ENCODE measurements around the gene ATP5IF1. TPM values are rescaled to one million over a fixed set of nuclear protein-coding genes. Genes with fewer than 3 reads are reported as not detected.

The ATP5IF1 gene
- total and polyA plus RNA-seq, 2 donors (not counting 1 experiment from before 2014, with no cell fraction given), result 146 to 269 TPM

- peaks cover 24% of the 10 kb centered on the region for H3K36me3 ChIP-seq (ENCODE audit: control insufficient read depth, insufficient read depth, low read length)
- TF ChIP-seq EZH2 (IDR thresholded peaks at IDR 0.05; ENCODE audit: low read length, missing control alignments), result no peak
- TF ChIP-seq CTCF (conservative IDR thresholded peaks at IDR 0.05 in 1 of 2, IDR thresholded peaks at IDR 0.05 in 1 of 2; ENCODE audit: low read depth in 1 of 2, low read length in 2 of 2), result no peak
- no peak for DNase-seq (ENCODE audit: low read depth in 2 of 2)
- no peaks in the 10 kb centered on the region for H3K4me1 ChIP-seq (ENCODE audit: control insufficient read depth, extremely low read depth, insufficient read depth, low read length)
- no peaks in the 10 kb centered on the region for H3K9me3 ChIP-seq (ENCODE audit: control insufficient read depth, insufficient read depth, low read depth, low read length)
- no peak overlapping the region for H3K4me2 ChIP-seq (ENCODE audit: extremely low read depth, insufficient read depth, low read length)
- no peaks in the 10 kb centered on the region for H3K27me3 ChIP-seq (ENCODE audit: control insufficient read depth, insufficient read depth, low read length)
- no peak overlapping the region for H2AFZ ChIP-seq (ENCODE audit: low read length)
- H3K9ac ChIP-seq (ENCODE audit: insufficient read depth, low read length), result no peak overlapping the region
- no peaks in the 10 kb centered on the region for H3K79me2 ChIP-seq (ENCODE audit: control insufficient read depth, insufficient read depth, low read length)
- H4K20me1 ChIP-seq (ENCODE audit: control insufficient read depth, extremely low read depth, insufficient read depth, low read length), result no peaks in the 10 kb centered on the region
- no peak overlapping the region for H3K27ac ChIP-seq (ENCODE audit: insufficient read depth, low read length)
- H3K4me3 ChIP-seq (replicated peaks in 1 of 4; ENCODE audit: control extremely low read depth in 1 of 4, insufficient read depth in 1 of 4, low read depth in 3 of 4, low read length in 4 of 4), result no peak overlapping the region
Measured at GRCh38 chr1:28280977-28281381, 45.1 kb downstream of the ATP5IF1 start.

- H3K79me2 ChIP-seq (ENCODE audit: control insufficient read depth, insufficient read depth, low read length), result no peaks in the 10 kb centered on the region
- no peak for TF ChIP-seq EZH2 (IDR thresholded peaks at IDR 0.05; ENCODE audit: low read length, missing control alignments)
- no peak for TF ChIP-seq CTCF (conservative IDR thresholded peaks at IDR 0.05 in 1 of 2, IDR thresholded peaks at IDR 0.05 in 1 of 2; ENCODE audit: low read depth in 1 of 2, low read length in 2 of 2)
- H3K4me2 ChIP-seq (ENCODE audit: extremely low read depth, insufficient read depth, low read length), result no peak overlapping the region
Measured at GRCh38 chr1:28281608-28282425, 45.9 kb downstream of the ATP5IF1 start.

GRCh38 chr1:28282426-28283407 is 46.8 kb downstream of the ATP5IF1 start:
- Histone ChIP-seq H3K9ac (ENCODE audit: insufficient read depth, low read length) (no peak overlapping the region), H3K79me2 (ENCODE audit: control insufficient read depth, insufficient read depth, low read length) (no peaks in the 10 kb centered on the region), H2AFZ (ENCODE audit: low read length) (no peak overlapping the region), H3K4me3 (replicated peaks in 1 of 4; ENCODE audit: control extremely low read depth in 1 of 4, insufficient read depth in 1 of 4, low read depth in 3 of 4, low read length in 4 of 4) (no peak overlapping the region), H3K9me3 (ENCODE audit: control insufficient read depth, insufficient read depth, low read depth, low read length) (no peaks in the 10 kb centered on the region), H3K4me1 (ENCODE audit: control insufficient read depth, extremely low read depth, insufficient read depth, low read length) (no peaks in the 10 kb centered on the region), H3K27me3 (ENCODE audit: control insufficient read depth, insufficient read depth, low read length) (no peaks in the 10 kb centered on the region), H3K27ac (ENCODE audit: insufficient read depth, low read length) (no peak overlapping the region), H3K36me3 (ENCODE audit: control insufficient read depth, insufficient read depth, low read length) (peaks cover 22% of the 10 kb centered on the region), H4K20me1 (ENCODE audit: control insufficient read depth, extremely low read depth, insufficient read depth, low read length) (no peaks in the 10 kb centered on the region), H3K4me2 (ENCODE audit: extremely low read depth, insufficient read depth, low read length) (no peak overlapping the region)
- TF ChIP-seq EZH2 (IDR thresholded peaks at IDR 0.05; ENCODE audit: low read length, missing control alignments) (no peak), CTCF (conservative IDR thresholded peaks at IDR 0.05 in 1 of 2, IDR thresholded peaks at IDR 0.05 in 1 of 2; ENCODE audit: low read depth in 1 of 2, low read length in 2 of 2) (no peak)
- DNase-seq (ENCODE audit: low read depth in 2 of 2), result no peak

More at GRCh38 chr1:28281608-28282425, 45.9 kb downstream of the ATP5IF1 start:
- no peak overlapping the region for H3K4me3 ChIP-seq (replicated peaks in 1 of 4; ENCODE audit: control extremely low read depth in 1 of 4, insufficient read depth in 1 of 4, low read depth in 3 of 4, low read length in 4 of 4)
- DNase-seq (ENCODE audit: low read depth in 2 of 2), result no peak
- no peaks in the 10 kb centered on the region for H3K4me1 ChIP-seq (ENCODE audit: control insufficient read depth, extremely low read depth, insufficient read depth, low read length)
- H3K27me3 ChIP-seq (ENCODE audit: control insufficient read depth, insufficient read depth, low read length), result no peaks in the 10 kb centered on the region
- H3K27ac ChIP-seq (ENCODE audit: insufficient read depth, low read length), result no peak overlapping the region
- H3K9me3 ChIP-seq (ENCODE audit: control insufficient read depth, insufficient read depth, low read depth, low read length), result no peaks in the 10 kb centered on the region
- peaks cover 24% of the 10 kb centered on the region for H3K36me3 ChIP-seq (ENCODE audit: control insufficient read depth, insufficient read depth, low read length)
- no peaks in the 10 kb centered on the region for H4K20me1 ChIP-seq (ENCODE audit: control insufficient read depth, extremely low read depth, insufficient read depth, low read length)
- H3K9ac ChIP-seq (ENCODE audit: insufficient read depth, low read length), result no peak overlapping the region
- H2AFZ ChIP-seq (ENCODE audit: low read length), result no peak overlapping the region

Measured in fibroblast of lung (primary cell).